ENCODE results near the gene ARHGAP11B.
"Not testable (repeated sequence)": the region's sequence is repeated elsewhere in the genome, so short reads cannot be mapped to it uniquely, and the experiment has no call there.

The ARHGAP11B gene

GRCh38 chr15:30625436-30626193 is at the start of gene ARHGAP11B:
Gene ARHGAP11B, plus strand, starts transcription at chr15:30626128.
- DNase-seq (ENCODE audit: low read depth): peak; percentile 91

GRCh38 chr15:30579394-30579970 is 46.4 kb upstream of the ARHGAP11B start:
- not testable (repeated sequence) for DNase-seq (ENCODE audit: low read depth)

GRCh38 chr15:30580716-30581115 is 45.2 kb upstream of the ARHGAP11B start:
- not testable (repeated sequence) for DNase-seq (ENCODE audit: low read depth)

GRCh38 chr15:30598953-30599352 is 27.0 kb upstream of the ARHGAP11B start:
- DNase-seq (ENCODE audit: low read depth): not testable (repeated sequence)

GRCh38 chr15:30603796-30604195 is 22.1 kb upstream of the ARHGAP11B start, which contains the start of gene GOLGA8H:
Gene GOLGA8H, plus strand, starts transcription at chr15:30604028. Its CDS starts 98 bp downstream, at chr15:30604126.
- not testable (repeated sequence) for DNase-seq (ENCODE audit: low read depth)

- DNase-seq (ENCODE audit: low read depth): not testable (repeated sequence)
Observed at GRCh38 chr15:30612271-30612670, 13.7 kb upstream of the ARHGAP11B start.

- DNase-seq (ENCODE audit: low read depth): not testable (repeated sequence)
Observed at GRCh38 chr15:30621342-30621741, 4.6 kb upstream of the ARHGAP11B start.

- DNase-seq (ENCODE audit: low read depth): not testable (repeated sequence)
Observed at GRCh38 chr15:30626194-30626565, 252 bp downstream of the ARHGAP11B start.

- not testable (repeated sequence) for DNase-seq (ENCODE audit: low read depth)
Observed at GRCh38 chr15:30626632-30627031, 704 bp downstream of the ARHGAP11B start.

GRCh38 chr15:30650012-30650929 is 24.3 kb downstream of the ARHGAP11B start:
- DNase-seq (ENCODE audit: low read depth): no peak

GRCh38 chr15:30661154-30661553 is 35.2 kb downstream of the ARHGAP11B start:
- DNase-seq (ENCODE audit: low read depth): not testable (repeated sequence)

GRCh38 chr15:30669621-30670020 is 43.7 kb downstream of the ARHGAP11B start:
- not testable (repeated sequence) for DNase-seq (ENCODE audit: low read depth)

GRCh38 chr15:30670056-30670455 is 44.1 kb downstream of the ARHGAP11B start:
- no peak for DNase-seq (ENCODE audit: low read depth)

- no peak for DNase-seq (ENCODE audit: low read depth)
Observed at GRCh38 chr15:30671309-30671708, 45.4 kb downstream of the ARHGAP11B start.

GRCh38 chr15:30675126-30675525 is 49.2 kb downstream of the ARHGAP11B start:
- DNase-seq (ENCODE audit: low read depth): no peak

- DNase-seq (ENCODE audit: low read depth): not testable (repeated sequence)
Observed at GRCh38 chr15:30675891-30676290, 50.0 kb downstream of the ARHGAP11B start.

GRCh38 chr15:30680997-30681396 is 55.1 kb downstream of the ARHGAP11B start:
- not testable (repeated sequence) for DNase-seq (ENCODE audit: low read depth)

- DNase-seq (ENCODE audit: low read depth): peak; percentile 22
Observed at GRCh38 chr15:30685709-30686285, 59.9 kb downstream of the ARHGAP11B start.

GRCh38 chr15:30686651-30687050 is 60.7 kb downstream of the ARHGAP11B start:
- not testable (repeated sequence) for DNase-seq (ENCODE audit: low read depth)
